HG03558 (cell line): ENCODE results near the gene CRYBB1.
A peak's percentile ranks its signal among the peaks of the same experiment; 100 is the strongest.

Source experiments
- ATAC-seq: cut with Tn5 transposase; IDR thresholded peaks from one replicate; pipeline ENCODE4 v1.9.1; 2021; ENCODE audit warnings: moderate number of reproducible peaks; ENCODE audit not compliant: unreplicated experiment; ENCODE audit errors: extremely low read depth

Gene CRYBB1

GRCh38 chr22:26610072-26610958 is 7.5 kb downstream of the CRYBB1 start:
- no peak for ATAC-seq

GRCh38 chr22:26609287-26609686 is 8.5 kb downstream of the CRYBB1 start:
- no peak for ATAC-seq

GRCh38 chr22:26608129-26608528 is 9.7 kb downstream of the CRYBB1 start:
- no peak for ATAC-seq

- ATAC-seq, result no peak
Observed at GRCh38 chr22:26606611-26607010, 11.2 kb downstream of the CRYBB1 start.

- no peak for ATAC-seq
Observed at GRCh38 chr22:26604368-26604767, 13.5 kb downstream of the CRYBB1 start.

GRCh38 chr22:26602127-26602526 is 15.7 kb downstream of the CRYBB1 start:
- ATAC-seq, result no peak

- no peak for ATAC-seq
Observed at GRCh38 chr22:26601726-26602125, 16.1 kb downstream of the CRYBB1 start.

GRCh38 chr22:26599505-26599904 is 18.3 kb downstream of the CRYBB1 start:
- ATAC-seq, result no peak

GRCh38 chr22:26597480-26597879 is 20.3 kb downstream of the CRYBB1 start:
- no peak for ATAC-seq

- ATAC-seq, result no peak
Observed at GRCh38 chr22:26597026-26597425, 20.8 kb downstream of the CRYBB1 start.

GRCh38 chr22:26593763-26594162 is 24.1 kb downstream of the CRYBB1 start:
- no peak for ATAC-seq

- no peak for ATAC-seq
Observed at GRCh38 chr22:26592421-26592891, 25.4 kb downstream of the CRYBB1 start.

GRCh38 chr22:26589845-26590736 is 27.7 kb downstream of the CRYBB1 start, which contains the start of gene TPST2:
Gene TPST2, minus strand, starts transcription at chr22:26590132. Its CDS starts 48,502 bp downstream, at chr22:26541630.
- peak; percentile 47 for ATAC-seq

GRCh38 chr22:26589367-26589844 is 28.4 kb downstream of the CRYBB1 start:
- no peak for ATAC-seq

- no peak for ATAC-seq
Observed at GRCh38 chr22:26588729-26589366, 29.0 kb downstream of the CRYBB1 start.

- no peak for ATAC-seq
Observed at GRCh38 chr22:26587991-26588613, 29.7 kb downstream of the CRYBB1 start.

- ATAC-seq, result no peak
Observed at GRCh38 chr22:26586556-26587325, 31.1 kb downstream of the CRYBB1 start.

GRCh38 chr22:26585104-26585790 is 32.6 kb downstream of the CRYBB1 start:
- ATAC-seq, result no peak
